Esophagus muscularis mucosa (tissue), 4 donors: Measurements from ENCODE around the gene AAR2. TPM values are rescaled to one million over a fixed set of nuclear protein-coding genes. Genes with fewer than 3 reads are reported as not detected.

Experiments used
- DNase-seq: peaks from one replicate; pipeline ENCODE4 v3.0.0-alpha.2; 2017; ENCODE audit errors: extremely low spot score
- H3K27ac ChIP-seq, 4 donors: fragments of 200-600 bp; sonication (generic); replicated peaks in 1 of 4; 1 replicate in 3 of 4; 2 replicates in 1 of 4; pipeline ENCODE4 v1.5.1; 2016 to 2019; ENCODE audit warnings: mild to moderate bottlenecking in 1 of 4
- H3K27me3 ChIP-seq, 4 donors: fragments of 200-600 bp; sonication (generic); one replicate each; pipeline versions ENCODE4 v1.5.1 to v1.6.0; 2016 to 2019
- H3K36me3 ChIP-seq, 4 donors: fragments of 200-600 bp; sonication (generic); one replicate each; pipeline ENCODE4 v1.5.1; 2016 to 2019
- H3K4me1 ChIP-seq, 4 donors: fragments of 200-600 bp; sonication (generic); one replicate each; pipeline ENCODE4 v1.5.1; 2016 to 2019
- H3K4me3 ChIP-seq, 4 donors: fragments of 200-600 bp; sonication (generic); 1 replicate in 2 of 4; 2 replicates in 2 of 4; pipeline ENCODE4 v1.5.1; 2016 to 2019; ENCODE audit warnings: mild to moderate bottlenecking in 4 of 4, moderate library complexity in 1 of 4
- H3K9me3 ChIP-seq, 4 donors: fragments of 200-600 bp; sonication (generic); 1 replicate in 3 of 4; 2 replicates in 1 of 4; pipeline ENCODE4 v1.5.1; 2016 to 2019
- CTCF ChIP-seq, 3 experiments: fragments of 200-600 bp in 2 of 3; fragments of 450-650 bp in 1 of 3; sonication (generic) in 2 of 3; IDR thresholded peaks; one replicate each; pipeline ENCODE4 v1.5.1; 2017 to 2019; ENCODE audit warnings: antibody characterized with exemption in 3 of 3, mild to moderate bottlenecking in 2 of 3, moderate library complexity in 1 of 3
- EP300 ChIP-seq: sonication (generic); formaldehyde crosslinking; IDR thresholded peaks from one replicate; pipeline ENCODE4 v1.6.1; 2017; ENCODE audit warnings: antibody characterized with exemption
- POLR2A ChIP-seq: fragments of 450-650 bp; IDR thresholded peaks from one replicate; pipeline ENCODE4 v1.6.1; 2017; ENCODE audit warnings: antibody characterized with exemption, moderate library complexity, mild to moderate bottlenecking, low read depth
- POLR2AphosphoS5 ChIP-seq, 2 donors: sonication (generic); formaldehyde crosslinking; IDR thresholded peaks; one replicate each; pipeline ENCODE4 v1.6.1; 2017; ENCODE audit warnings: antibody characterized with exemption in 2 of 2
- WGBS: methylation state at CpG from one replicate; pipeline ENCODE4 v1.1.5; 2018; 5-methylcytosine and 5-hydroxymethylcytosine counted together
- intact Hi-C: fragments of 100-400 bp; cut with DNase I; formaldehyde crosslinking; loops from one replicate; pipeline ENCODE4 v1.15.1; 2023
- total RNA-seq, 4 donors: library from RNA; depleted of rRNA; stranded (reverse); fragments of >200 nt; gene quantifications; one replicate each; pipeline versions ENCODE4 v1.1.0 to v1.2.1, GENCODE V29; 2016

Gene AAR2
- total RNA-seq, 4 donors from 2014 or later, result 37.8 to 53.7 (median 47.2) TPM

- Histone ChIP-seq H3K4me3 (no peak overlapping the region), H3K9me3 (no peaks in the 10 kb centered on the region), H3K27me3 (peaks cover 0 to 36% (median 4%) of the 10 kb centered on the region in 4 donors), H3K36me3 (no peaks in the 10 kb centered on the region), H3K4me1 (no peaks in the 10 kb centered on the region), H3K27ac (no peak overlapping the region)
- 70% methylated on average over 12 of the region's 12 CpGs for WGBS
- TF ChIP-seq CTCF (IDR thresholded peaks at IDR 0.05) (peak in 2 of 3 experiments; percentile 9 to 16), POLR2A (no peak)
- DNase-seq, result no peak
- intact Hi-C loops, result loop anchor here (2.0 kb wide), 1 partner anchor 165 kb away; no protein-coding TSS in a partner anchor
These were observed 37.3 kb downstream of the AAR2 start for GRCh38 chr20:36273414-36274180.

- Histone ChIP-seq H3K27ac (no peak overlapping the region), H3K27me3 (peaks cover 0 to 43% (median 4%) of the 10 kb centered on the region in 4 donors), H3K36me3 (no peaks in the 10 kb centered on the region), H3K4me1 (no peaks in the 10 kb centered on the region), H3K9me3 (no peaks in the 10 kb centered on the region), H3K4me3 (no peak overlapping the region)
- no peak for TF ChIP-seq POLR2AphosphoS5 (IDR thresholded peaks at IDR 0.05)
- TF ChIP-seq POLR2A, result no peak
- no peak for TF ChIP-seq EP300
- no peak for TF ChIP-seq CTCF (IDR thresholded peaks at IDR 0.05)
- intact Hi-C loops, result no loop called here
- WGBS, result 35% methylated on average over 11 of the region's 20 CpGs
- DNase-seq, result no peak
These were observed 38.0 kb downstream of the AAR2 start for GRCh38 chr20:36274181-36274841.

DNA sequence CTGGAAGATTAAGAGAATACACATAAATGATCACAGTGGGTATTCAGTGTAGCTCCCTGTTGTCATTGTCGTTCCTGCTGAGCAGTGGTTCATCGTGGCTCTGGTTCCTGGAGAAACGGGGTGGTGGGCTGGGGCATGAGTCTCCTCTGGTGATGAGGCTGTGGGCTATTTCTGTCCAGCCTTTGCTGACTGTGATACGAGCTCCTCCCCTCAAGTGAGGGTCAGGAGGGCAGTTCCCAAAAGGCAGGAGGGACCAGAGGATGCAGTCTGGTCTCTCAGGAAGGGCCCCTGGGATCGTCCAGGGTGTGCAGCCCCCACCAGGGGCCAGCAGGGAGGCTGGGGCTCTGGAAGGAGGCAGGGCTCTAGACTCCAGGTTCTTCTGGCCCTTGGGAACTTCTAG lies 38.7 kb downstream of the AAR2 start:
- intact Hi-C loops, result no loop called here
- 70% methylated on average over 5 of the region's 5 CpGs for WGBS

DNA sequence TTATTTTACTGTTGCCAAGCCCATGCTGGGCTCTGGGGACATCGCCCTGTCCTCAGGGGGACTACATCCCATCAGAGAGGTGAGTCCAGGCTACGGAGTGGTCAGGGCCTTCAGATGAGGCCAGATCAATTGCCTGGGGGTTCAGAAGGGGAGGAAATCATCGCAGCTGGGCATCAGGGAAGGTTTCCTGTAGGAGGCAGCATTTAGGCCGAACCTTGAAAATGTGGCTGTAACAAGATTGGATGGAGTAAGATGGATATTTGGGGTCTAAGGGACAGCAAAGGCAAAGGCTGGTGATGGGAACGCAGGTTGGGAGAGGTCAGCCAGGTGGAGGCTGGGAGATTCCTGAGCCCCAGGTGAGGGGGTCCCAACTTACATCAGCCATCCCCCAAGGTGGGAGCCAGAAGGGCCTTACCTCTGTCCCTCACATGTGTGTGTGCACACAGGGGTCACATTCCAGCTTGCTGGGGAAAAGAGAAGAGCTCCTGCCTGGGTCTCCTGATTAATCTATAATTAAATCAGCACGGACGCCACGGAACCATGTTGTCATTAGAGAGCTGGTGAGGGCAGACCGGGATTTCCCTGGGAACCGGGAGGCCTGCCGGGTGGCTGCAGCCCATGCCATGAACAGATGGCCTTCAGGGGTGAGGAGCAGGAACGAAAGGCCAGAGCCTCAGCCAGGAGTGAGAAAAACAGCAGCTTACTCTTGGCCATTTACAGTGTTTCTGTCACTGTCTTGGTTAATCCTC lies 39.3 kb downstream of the AAR2 start:
- intact Hi-C loops, result no loop called here
- Histone ChIP-seq H3K27me3 (peaks cover 0 to 55% (median 4%) of the 10 kb centered on the region in 4 donors), H3K4me3 (no peak overlapping the region), H3K9me3 (no peaks in the 10 kb centered on the region), H3K36me3 (no peaks in the 10 kb centered on the region), H3K4me1 (no peaks in the 10 kb centered on the region), H3K27ac (no peak overlapping the region)
- DNase-seq, result no peak
- WGBS, result 73% methylated on average over 11 of the region's 12 CpGs
- no peak for TF ChIP-seq POLR2AphosphoS5 (IDR thresholded peaks at IDR 0.05)
- TF ChIP-seq EP300, result no peak
- TF ChIP-seq POLR2A, result no peak
- TF ChIP-seq CTCF (IDR thresholded peaks at IDR 0.05), result no peak

More for the DNA sequence above, 38.7 kb downstream of the AAR2 start:
- no peak for TF ChIP-seq EP300
- TF ChIP-seq POLR2A, result no peak
- TF ChIP-seq CTCF (IDR thresholded peaks at IDR 0.05), result no peak
- TF ChIP-seq POLR2AphosphoS5 (IDR thresholded peaks at IDR 0.05), result no peak
- Histone ChIP-seq H3K4me3 (no peak overlapping the region), H3K27me3 (peaks cover 0 to 49% (median 4%) of the 10 kb centered on the region in 4 donors), H3K4me1 (no peaks in the 10 kb centered on the region), H3K36me3 (no peaks in the 10 kb centered on the region), H3K27ac (no peak overlapping the region), H3K9me3 (no peaks in the 10 kb centered on the region)
- no peak for DNase-seq
